GOT3 (cell line): ENCODE measurements around the gene PRAMEF5.
"Not testable (repeated sequence)": the region's sequence is repeated elsewhere in the genome, so short reads cannot be mapped to it uniquely, and the experiment has no call there.

Source experiments
- DNase-seq: peaks from one replicate; lab custom pipeline; 2025; ENCODE audit warnings: mixed read lengths; lab: John Stamatoyannopoulos, UW

The PRAMEF5 gene

DNA sequence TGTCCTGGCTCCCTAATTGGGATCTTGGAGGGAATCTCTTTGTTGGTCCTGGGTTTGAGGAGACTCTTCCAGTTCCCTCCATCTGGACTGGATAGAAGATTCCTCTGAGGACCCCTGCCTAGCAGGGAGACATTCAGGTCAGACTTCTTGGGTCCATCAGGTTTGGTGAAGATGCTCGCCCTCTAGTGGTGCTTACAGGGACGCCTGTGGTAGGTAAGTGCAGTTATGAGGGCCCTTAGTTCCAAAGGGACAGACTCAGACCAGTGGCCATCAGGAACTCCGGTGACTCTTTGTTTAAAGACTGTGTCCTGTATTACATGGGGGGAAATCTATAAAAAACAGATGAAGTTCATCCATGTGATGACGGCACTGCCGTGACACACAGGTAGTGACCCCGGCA lies 23.0 kb downstream of the PRAMEF5 start:
- not testable (repeated sequence) for DNase-seq

GRCh38 chr1:13279617-13280016 lies 25.6 kb downstream of the PRAMEF5 start:
- not testable (repeated sequence) for DNase-seq

DNA sequence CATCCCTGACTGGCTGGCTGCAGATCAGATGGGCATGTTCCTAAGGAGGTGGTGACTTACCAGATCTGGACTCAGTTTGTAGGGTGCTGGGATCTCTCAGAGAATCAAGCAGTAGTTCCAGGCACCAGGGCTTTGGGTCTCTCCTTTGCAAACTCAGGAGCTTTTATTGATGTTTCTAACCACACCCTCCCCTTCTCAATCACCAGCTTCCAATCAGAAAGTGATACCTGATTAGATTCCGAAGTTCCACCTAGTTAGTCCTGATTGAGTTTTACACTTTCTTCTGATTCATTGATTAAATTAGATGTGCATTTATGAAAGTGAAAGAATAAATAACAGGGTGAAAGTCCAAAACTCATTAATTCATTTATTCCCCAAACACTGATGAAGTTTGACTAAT lies 31.0 kb downstream of the PRAMEF5 start, which contains the start of gene PRAMEF8:
PRAMEF8 (minus strand) TSS at position 101 of the 400 bp plus-strand sequence. CDS start 1,046 bp downstream, outside the sequence.
- not testable (repeated sequence) for DNase-seq

DNA sequence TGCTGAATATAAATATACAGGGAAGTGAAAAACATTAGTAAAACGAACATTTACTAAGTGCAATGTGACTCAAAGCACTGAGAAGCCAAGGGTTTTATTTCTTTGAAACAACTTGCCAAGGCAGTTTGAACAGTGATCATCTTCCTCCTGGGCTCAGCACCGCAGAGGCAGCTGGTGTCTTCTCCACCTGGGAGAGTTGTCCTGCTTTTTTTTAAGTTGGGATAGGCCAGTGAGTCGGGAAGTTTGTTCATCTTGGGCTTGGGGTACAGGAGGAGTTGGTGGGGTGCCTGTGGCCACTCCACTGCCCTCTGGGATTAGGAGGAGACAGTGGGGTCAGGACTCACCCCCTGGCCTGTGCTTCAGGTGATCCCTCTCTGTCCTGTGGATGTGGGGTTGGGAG lies 35.0 kb downstream of the PRAMEF5 start:
- DNase-seq: not testable (repeated sequence)

DNA sequence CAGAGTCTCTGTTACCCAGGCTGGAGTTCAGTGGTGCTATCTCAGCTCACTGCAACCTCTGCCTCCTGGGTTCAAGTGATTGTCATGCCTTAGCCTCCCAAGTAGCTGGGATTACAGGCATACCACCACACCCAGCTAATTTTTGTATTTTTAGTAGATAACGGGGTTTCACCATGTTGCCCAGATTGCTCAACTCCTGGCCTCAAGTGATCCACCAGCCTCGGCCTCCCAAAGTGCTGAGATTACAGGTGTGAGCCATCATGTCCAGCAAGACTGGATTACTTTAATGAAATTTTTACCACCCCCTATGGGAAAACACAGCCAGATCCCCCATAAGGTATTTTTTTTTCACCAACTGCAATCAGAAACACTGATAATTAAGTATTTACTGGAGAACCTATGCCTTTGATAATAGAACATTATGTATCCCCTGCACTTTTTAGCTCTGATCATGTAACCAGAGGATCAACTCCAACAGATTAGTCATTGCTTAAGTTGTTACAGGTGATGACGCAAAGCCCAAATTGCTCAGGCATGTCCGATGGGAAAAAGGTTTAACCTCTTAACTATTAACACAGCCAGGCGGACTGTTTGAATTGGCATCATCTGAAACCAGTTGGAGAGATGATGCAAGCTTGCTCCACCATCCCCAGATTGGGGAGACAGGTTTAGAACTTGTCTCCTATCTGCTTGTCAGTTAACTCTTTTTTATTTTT lies 43.4 kb downstream of the PRAMEF5 start:
- DNase-seq: not testable (repeated sequence)

DNA sequence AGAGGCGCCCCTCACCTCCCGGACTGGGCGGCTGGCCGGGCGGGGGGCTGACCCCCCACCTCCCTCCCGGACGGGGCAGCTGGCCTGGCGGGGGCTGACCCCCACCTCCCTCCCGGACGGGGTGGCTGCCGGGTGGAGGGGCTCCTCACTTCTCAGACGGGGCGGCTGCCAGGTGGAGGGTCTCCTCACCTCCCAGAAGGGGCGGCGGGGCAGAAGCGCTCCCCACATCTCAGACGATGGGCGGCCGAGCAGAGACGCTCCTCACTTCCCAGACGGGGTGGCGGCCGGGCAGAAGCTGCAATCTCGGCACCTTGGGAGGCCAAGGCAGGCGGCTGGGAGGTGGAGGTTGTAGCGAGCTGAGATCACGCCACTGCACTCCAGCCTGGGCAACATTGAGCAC lies 44.7 kb downstream of the PRAMEF5 start:
- DNase-seq: not testable (repeated sequence)

- DNase-seq: not testable (repeated sequence)
These were observed 48.2 kb downstream of the PRAMEF5 start for GRCh38 chr1:13302197-13302596.

- not testable (repeated sequence) for DNase-seq
These were observed 49.2 kb downstream of the PRAMEF5 start, which contains the start of gene PRAMEF33 for GRCh38 chr1:13303239-13303638. Gene PRAMEF33, plus strand, starts transcription at chr1:13303539. Its CDS starts 2,416 bp downstream, at chr1:13305955.
